K562 (cell line): Measurements from ENCODE around the gene SLC3A2. TPM values are rescaled to one million over a fixed set of nuclear protein-coding genes. Genes with fewer than 3 reads are reported as not detected.

ENCODE experiments used
- CCAR2 ChIP-seq: fragments of 200-400 bp; formaldehyde crosslinking; IDR thresholded peaks from 2 replicates; pipeline ENCODE4 v1.6.1; 2017; ENCODE audit warnings: mild to moderate bottlenecking, low read depth, low read length
- E2F6 ChIP-seq, 2 experiments: IDR thresholded peaks; 2 replicates each; pipeline ENCODE4 v1.6.1; 2011; ENCODE audit warnings: borderline replicate concordance in 1 of 2, control low read depth in 1 of 2, low read depth in 1 of 2, low read length in 1 of 2, mild to moderate bottlenecking in 1 of 2, mixed read lengths in 1 of 2, moderate library complexity in 1 of 2; ENCODE audit not compliant: insufficient read depth in 1 of 2, insufficient read length in 1 of 2, poor library complexity in 1 of 2, severe bottlenecking in 1 of 2; ENCODE audit errors: extremely low read depth in 1 of 2
- EGR1 ChIP-seq: fragments of 450-650 bp; conservative IDR thresholded peaks from 2 replicates; pipeline ENCODE4 v1.6.1; 2017; ENCODE audit warnings: mild to moderate bottlenecking
- KDM5B ChIP-seq: fragments of 200-600 bp; sonication (generic); IDR thresholded peaks from 2 replicates; pipeline ENCODE4 v1.6.1; 2012; ENCODE audit warnings: low read depth, mild to moderate bottlenecking, moderate library complexity, low read length, control low read depth, inconsistent platforms; ENCODE audit not compliant: insufficient replicate concordance
- KLF16 ChIP-seq: IDR thresholded peaks from 2 replicates; pipeline ENCODE4 v1.6.1; 2016; ENCODE audit warnings: antibody characterized with exemption
- NFIC ChIP-seq: fragments of 450-650 bp; IDR thresholded peaks from 2 replicates; pipeline ENCODE4 v1.6.1; 2017; ENCODE audit warnings: mild to moderate bottlenecking, inconsistent platforms
- RBBP5 ChIP-seq: fragments of 200-600 bp; sonication (generic); IDR thresholded peaks from 2 replicates; pipeline ENCODE4 v1.6.1; 2012; ENCODE audit warnings: borderline replicate concordance, mild to moderate bottlenecking, low read length, control low read depth, inconsistent platforms; ENCODE audit not compliant: insufficient read depth, poor library complexity, severe bottlenecking
- SMAD3 ChIP-seq: fragments of 450-650 bp; formaldehyde crosslinking; conservative IDR thresholded peaks from 2 replicates; pipeline ENCODE4 v1.4.0; 2020; ENCODE audit warnings: mild to moderate bottlenecking
- ZNF124 ChIP-seq: sonication (generic); formaldehyde crosslinking; IDR thresholded peaks from 2 replicates; pipeline ENCODE4 v1.8.1; 2022; ENCODE audit warnings: missing genetic modification reagents
- ZNF407 ChIP-seq: fragments of 450-650 bp; IDR thresholded peaks from 2 replicates; pipeline ENCODE4 v1.6.1; 2016; ENCODE audit warnings: low read depth
- ZNF408 ChIP-seq: fragments of 250-450 bp; sonication (Bioruptor Pico); IDR thresholded peaks from 2 replicates; pipeline ENCODE4 v1.4.0; 2020; ENCODE audit warnings: low read depth, mild to moderate bottlenecking, moderate library complexity
- ZNF41 ChIP-seq: fragments of 250-450 bp; sonication (Bioruptor Pico); conservative IDR thresholded peaks from 2 replicates; pipeline ENCODE4 v1.4.0; 2020; ENCODE audit warnings: mild to moderate bottlenecking
- ZNF639 ChIP-seq, 2 experiments: fragments of 200-800 bp in 1 of 2; sonication (Bioruptor generic) in 1 of 2; sonication (generic) in 1 of 2; formaldehyde crosslinking in 1 of 2; IDR thresholded peaks in 1 of 2; conservative IDR thresholded peaks in 1 of 2; 2 replicates each; pipeline versions ENCODE4 v1.5.0 to v1.6.1; 2016 to 2020; ENCODE audit warnings: missing compliant biosample characterization in 1 of 2, missing genetic modification characterization in 1 of 2, missing genetic modification reagents in 1 of 2
- ZNF717 ChIP-seq: fragments of 250-450 bp; sonication (Bioruptor Pico); IDR thresholded peaks from 2 replicates; pipeline ENCODE4 v1.5.0; 2021
- ZNF79 ChIP-seq: fragments of 250-450 bp; sonication (Bioruptor Pico); IDR thresholded peaks from 2 replicates; pipeline ENCODE4 v1.4.0; 2020; ENCODE audit warnings: low read depth, mild to moderate bottlenecking, moderate library complexity
- polyA plus RNA-seq, 8 experiments: library from polyadenylated mRNA; depleted of rRNA in 4 of 8; stranded (reverse) in 5 of 8; unstranded in 3 of 8; fragments of >200 nt; fragmentation: Nextera tagmentation in 2 of 8; fragmentation: Illumina TruSeq in 1 of 8; extraction: Ambion mirVana in 2 of 8; extraction: Trizol in 1 of 8; gene quantifications; 2 replicates each; pipeline versions ENCODE4 v1.2.1 to v1.2.3, GENCODE V29; 2011 to 2014; ENCODE audit warnings: inconsistent platforms in 1 of 8, missing spikeins in 1 of 8
- total RNA-seq, 7 experiments: library from RNA; depleted of rRNA in 6 of 7; stranded (reverse); fragments of >200 nt in 6 of 7; fragmentation: Illumina TruSeq in 2 of 7; extraction: Trizol in 2 of 7; gene quantifications; 2 replicates each; pipeline versions ENCODE4 v1.2.1 to v1.2.3, GENCODE V29; 2011 to 2021; ENCODE audit warnings: low replicate concordance in 1 of 7

Gene SLC3A2
- total and polyA plus RNA-seq, 9 of the 15 experiments (the other 6 are each of a cell fraction or from before 2014, with no cell fraction given): 20.0 to 296 (median 214) TPM

GRCh38 chr11:62832336-62833234 lies 48.1 kb upstream of the SLC3A2 start, which contains the start of gene TEX54 (continued):
- TF ChIP-seq EGR1: peak; percentile 38; the same call in 1 of the 2 replicates
- TF ChIP-seq SMAD3 (CRISPR knock-in tag): no peak
- TF ChIP-seq ZNF124 (CRISPR knock-in tag): no peak
- TF ChIP-seq ZNF639 (CRISPR knock-in tag; conservative IDR thresholded peaks at IDR 0.05 in 1 of 2, IDR thresholded peaks at IDR 0.05 in 1 of 2): no peak
- no peak for TF ChIP-seq KLF16
- TF ChIP-seq ZNF408 (CRISPR knock-in tag): no peak
- no peak for TF ChIP-seq ZNF717
- TF ChIP-seq ZNF41 (CRISPR knock-in tag): no peak
- no peak for TF ChIP-seq ZNF79
- peak; percentile 69 for TF ChIP-seq RBBP5
- no peak for TF ChIP-seq ZNF407
- peak; percentile 30; the same call in 1 of the 2 replicates for TF ChIP-seq NFIC
- TF ChIP-seq E2F6 (IDR thresholded peaks at IDR 0.05; ENCODE audit: borderline replicate concordance in 1 of 2, extremely low read depth in 1 of 2, insufficient read depth in 1 of 2, insufficient read length in 1 of 2, low read depth in 1 of 2, low read length in 1 of 2, poor library complexity in 1 of 2, severe bottlenecking in 1 of 2): peak in 1 of 2 experiments; percentile 32
- TF ChIP-seq KDM5B: peak; percentile 67
- TF ChIP-seq CCAR2: no peak
